Measurements from ENCODE around the gene C10orf90. TPM values are rescaled to one million over a fixed set of nuclear protein-coding genes. Genes with fewer than 3 reads are reported as not detected.

C10orf90 gene
- total and polyA plus RNA-seq, 2 of the 8 experiments (the other 6 are each of a cell fraction or from before 2014, with no cell fraction given), result 0.21 TPM; not detected in 1

DNA sequence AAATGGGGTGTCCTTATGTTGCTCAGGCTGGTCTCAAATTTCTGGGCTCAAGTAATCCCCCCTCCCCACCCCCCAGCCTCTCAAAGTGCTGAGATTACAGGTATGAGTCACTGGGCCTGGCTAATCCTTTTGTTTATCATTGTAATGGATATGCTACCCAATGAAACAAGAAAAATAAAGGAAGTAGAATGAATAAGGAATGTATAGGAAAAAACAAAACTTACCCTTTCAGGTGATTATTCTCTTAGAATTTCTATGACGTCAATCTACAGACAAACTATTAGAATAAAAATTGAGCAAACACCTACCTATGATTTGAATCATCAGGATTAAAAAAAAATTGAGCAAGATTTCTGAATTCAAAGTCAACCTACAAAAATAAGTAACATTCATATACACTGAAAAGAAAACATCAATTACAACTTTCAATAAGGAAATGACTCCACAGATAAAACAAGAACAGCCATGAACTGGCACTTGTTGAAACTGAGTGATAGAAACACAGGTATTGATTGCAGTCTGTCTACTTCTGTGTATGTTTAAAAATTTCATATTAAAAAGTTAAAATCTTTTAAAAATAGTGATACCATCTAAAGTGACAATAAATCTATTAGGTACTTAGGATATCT, 294.5 kb downstream of the C10orf90 start:
- ChIA-PET CTCF (ENCODE audit: partially characterized antibody) (interaction anchor here (0.6 kb wide), 1 partner anchor 247 kb away, joined by 3 read pairs; no protein-coding TSS in a partner anchor), POLR2A (ENCODE audit: partially characterized antibody) (no interaction called here)
- FAIRE-seq, result no peak
- H3K27ac ChIP-seq (ENCODE audit: low read depth, low read length), result no peak overlapping the region
- H2BK15ac ChIP-seq (ENCODE audit: low read length), result no peak overlapping the region
- H3K23me2 ChIP-seq (ENCODE audit: low read depth, low read length), result no peaks in the 10 kb centered on the region
- TF ChIP-seq JUND (IDR thresholded peaks at IDR 0.05; ENCODE audit: low read length), result peak; percentile 71; the same call in 1 of the 2 replicates
- no peak for TF ChIP-seq SIX5 (IDR thresholded peaks at IDR 0.05; ENCODE audit: low read depth, low read length)
- TF ChIP-seq SIRT6 (IDR thresholded peaks at IDR 0.05; ENCODE audit: low read length), result no peak
- no peak overlapping the region for H3K4me3 ChIP-seq (ENCODE audit: extremely low read depth in 1 of 4, insufficient read depth in 2 of 4, low read depth in 3 of 4, low read length in 4 of 4)
- peaks cover 0 to 19% of the 10 kb centered on the region in 2 experiments; a peak in 2 of 4 replicates for H3K9me3 ChIP-seq (ENCODE audit: insufficient read depth in 2 of 2, low read depth in 1 of 2, low read length in 1 of 2)
- no peaks in the 10 kb centered on the region for H3K79me2 ChIP-seq (ENCODE audit: control insufficient read depth in 1 of 2, insufficient read depth in 2 of 2, low read length in 2 of 2)
- no peak overlapping the region for H2BK20ac ChIP-seq (ENCODE audit: low read length)
- no peak overlapping the region for H3K18ac ChIP-seq (ENCODE audit: extremely low read depth, low read length)
- H3K14ac ChIP-seq (ENCODE audit: insufficient read length), result no peak overlapping the region
- no peak overlapping the region for H3K4me2 ChIP-seq (ENCODE audit: insufficient read depth in 1 of 2, low read depth in 2 of 2, low read length in 2 of 2)
- no peak for DNase-seq (ENCODE audit: low read depth in 1 of 2, low spot score in 2 of 2)
- no peak overlapping the region for H2AK5ac ChIP-seq (ENCODE audit: low read depth, low read length)
- H4K8ac ChIP-seq (ENCODE audit: extremely low read depth, insufficient read depth, low read length), result no peak overlapping the region
- H2AFZ ChIP-seq (ENCODE audit: low read length), result no peak overlapping the region
- no peaks in the 10 kb centered on the region for H3K79me1 ChIP-seq (ENCODE audit: low read depth, low read length)
- H3K56ac ChIP-seq (replicated peaks; ENCODE audit: insufficient read length, low read depth, low read length), result no peak overlapping the region
- no peak overlapping the region for H3K4ac ChIP-seq (replicated peaks; ENCODE audit: insufficient read length, low read depth, low read length)
- no peaks in the 10 kb centered on the region for H3K27me3 ChIP-seq (replicated peaks in 1 of 4; ENCODE audit: control insufficient read depth in 3 of 4, extremely low read depth in 1 of 4, insufficient read depth in 3 of 4, low read length in 3 of 4)
- no peak overlapping the region for H2BK120ac ChIP-seq (replicated peaks; ENCODE audit: low read depth, low read length)
- no peak overlapping the region for H4K91ac ChIP-seq (replicated peaks; ENCODE audit: insufficient read length, low read length)
- H3K23ac ChIP-seq (ENCODE audit: insufficient read length), result no peak overlapping the region
- no peaks in the 10 kb centered on the region for H4K20me1 ChIP-seq (replicated peaks in 1 of 2; ENCODE audit: control insufficient read depth in 1 of 2, insufficient read depth in 2 of 2, low read length in 2 of 2)
- H2BK12ac ChIP-seq (ENCODE audit: low read depth, low read length), result no peak overlapping the region
- H3K4me1 ChIP-seq (replicated peaks in 1 of 4; ENCODE audit: control insufficient read depth in 3 of 4, insufficient read depth in 4 of 4, low read length in 3 of 4), result no peaks in the 10 kb centered on the region
- H4K5ac ChIP-seq (ENCODE audit: insufficient read length, low read depth, low read length), result no peak overlapping the region
- WGBS, 2 experiments (ENCODE audit: extremely low coverage in 1 of 2, insufficient coverage in 1 of 2, insufficient read length in 1 of 2, insufficient replicate concordance in 2 of 2, low coverage in 1 of 2, low lambda C conversion rate in 2 of 2, missing lambda C conversion rate in 1 of 2), result 92% methylated on average over 1 of the region's 1 CpG; no CpG with 5 or more reads in 1 of the 2 experiments
- no peaks in the 10 kb centered on the region for H3K36me3 ChIP-seq (ENCODE audit: control insufficient read depth in 2 of 4, insufficient read depth in 4 of 4, low read length in 3 of 4)
- no peak overlapping the region for H2BK5ac ChIP-seq (ENCODE audit: low read depth, low read length)
- H3K9ac ChIP-seq (replicated peaks in 1 of 4; ENCODE audit: extremely low read depth in 1 of 4, low read depth in 3 of 4, low read length in 3 of 4), result no peak overlapping the region

All from H1 (cell line).